Rectal smooth muscle tissue (tissue), 1 donor: ENCODE results near the gene ADAT3.

ENCODE experiments used
- H3K27ac ChIP-seq: one replicate; pipeline ENCODE4 v1.7.0; 2013; ENCODE audit warnings: low read depth, low read length, inconsistent platforms
- H3K27me3 ChIP-seq: one replicate; pipeline ENCODE4 v1.7.0; 2013; ENCODE audit warnings: low read length; ENCODE audit not compliant: control insufficient read depth, insufficient read depth
- H3K36me3 ChIP-seq: one replicate; pipeline ENCODE4 v1.7.0; 2013; ENCODE audit warnings: low read length; ENCODE audit not compliant: control insufficient read depth, insufficient read depth
- H3K4me1 ChIP-seq: one replicate; pipeline ENCODE4 v1.7.0; 2013; ENCODE audit warnings: low read length; ENCODE audit not compliant: control insufficient read depth, insufficient read depth
- H3K4me3 ChIP-seq: one replicate; pipeline ENCODE4 v1.7.0; 2013; ENCODE audit warnings: low read length
- H3K9ac ChIP-seq: one replicate; pipeline ENCODE4 v1.7.0; 2013; ENCODE audit warnings: low read length

Gene ADAT3

GRCh38 chr19:1929021-1929742 is 24.0 kb downstream of the ADAT3 start:
- peaks cover 3% of the 10 kb centered on the region for H3K4me1 ChIP-seq
- no peak overlapping the region for H3K9ac ChIP-seq
- H3K36me3 ChIP-seq = no peaks in the 10 kb centered on the region
- H3K27me3 ChIP-seq = no peaks in the 10 kb centered on the region
- H3K27ac ChIP-seq = no peak overlapping the region
- peak overlapping the region; percentile 47 for H3K4me3 ChIP-seq

- no peak overlapping the region for H3K4me3 ChIP-seq
- H3K27ac ChIP-seq = no peak overlapping the region
- no peaks in the 10 kb centered on the region for H3K36me3 ChIP-seq
- H3K9ac ChIP-seq = no peak overlapping the region
- H3K27me3 ChIP-seq = no peaks in the 10 kb centered on the region
- H3K4me1 ChIP-seq = peaks cover 3% of the 10 kb centered on the region
Measured at GRCh38 chr19:1931445-1931844, 26.2 kb downstream of the ADAT3 start.

- no peak overlapping the region for H3K27ac ChIP-seq
- no peak overlapping the region for H3K9ac ChIP-seq
Measured at GRCh38 chr19:1932395-1932794, 27.2 kb downstream of the ADAT3 start.

GRCh38 chr19:1933244-1933643 is 28.0 kb downstream of the ADAT3 start:
- Histone ChIP-seq H3K4me1 (peaks cover 3% of the 10 kb centered on the region), H3K4me3 (no peak overlapping the region), H3K9ac (no peak overlapping the region), H3K27me3 (no peaks in the 10 kb centered on the region), H3K27ac (no peak overlapping the region), H3K36me3 (no peaks in the 10 kb centered on the region)

More at GRCh38 chr19:1932395-1932794, 27.2 kb downstream of the ADAT3 start:
- Histone ChIP-seq H3K27me3 (no peaks in the 10 kb centered on the region), H3K4me1 (peaks cover 3% of the 10 kb centered on the region), H3K36me3 (no peaks in the 10 kb centered on the region), H3K4me3 (no peak overlapping the region)

- H3K27ac ChIP-seq = no peak overlapping the region
- no peak overlapping the region for H3K9ac ChIP-seq
- H3K4me3 ChIP-seq = no peak overlapping the region
Measured at GRCh38 chr19:1933942-1934341, 28.7 kb downstream of the ADAT3 start.

GRCh38 chr19:1935484-1936208 is 30.4 kb downstream of the ADAT3 start:
- Histone ChIP-seq H3K4me3 (no peak overlapping the region), H3K27me3 (no peaks in the 10 kb centered on the region), H3K36me3 (no peaks in the 10 kb centered on the region), H3K9ac (no peak overlapping the region), H3K27ac (no peak overlapping the region), H3K4me1 (peaks cover 4% of the 10 kb centered on the region)

More at GRCh38 chr19:1933942-1934341, 28.7 kb downstream of the ADAT3 start:
- H3K36me3 ChIP-seq = no peaks in the 10 kb centered on the region
- H3K4me1 ChIP-seq = peaks cover 3% of the 10 kb centered on the region
- no peaks in the 10 kb centered on the region for H3K27me3 ChIP-seq

GRCh38 chr19:1936430-1936829 is 31.2 kb downstream of the ADAT3 start:
- no peaks in the 10 kb centered on the region for H3K36me3 ChIP-seq
- peaks cover 4% of the 10 kb centered on the region for H3K4me1 ChIP-seq
- H3K27me3 ChIP-seq = no peaks in the 10 kb centered on the region
- H3K27ac ChIP-seq = no peak overlapping the region
- H3K4me3 ChIP-seq = no peak overlapping the region
- no peak overlapping the region for H3K9ac ChIP-seq

- H3K36me3 ChIP-seq = no peaks in the 10 kb centered on the region
- H3K4me1 ChIP-seq = peaks cover 4% of the 10 kb centered on the region
- H3K9ac ChIP-seq = no peak overlapping the region
- no peak overlapping the region for H3K4me3 ChIP-seq
- no peaks in the 10 kb centered on the region for H3K27me3 ChIP-seq
- H3K27ac ChIP-seq = no peak overlapping the region
Measured at GRCh38 chr19:1936916-1937610, 31.9 kb downstream of the ADAT3 start.

GRCh38 chr19:1938071-1938470 is 32.9 kb downstream of the ADAT3 start:
- Histone ChIP-seq H3K4me3 (no peak overlapping the region), H3K9ac (no peak overlapping the region), H3K4me1 (peaks cover 8% of the 10 kb centered on the region), H3K27ac (no peak overlapping the region), H3K27me3 (no peaks in the 10 kb centered on the region), H3K36me3 (no peaks in the 10 kb centered on the region)

- Histone ChIP-seq H3K27ac (peak within 1 kb of the TSS; percentile 99), H3K27me3 (no peaks in the 10 kb centered on the region), H3K9ac (peak within 1 kb of the TSS; percentile 83), H3K4me3 (peak within 1 kb of the TSS; percentile 90), H3K36me3 (no peaks in the 10 kb centered on the region), H3K4me1 (peaks cover 9% of the 10 kb centered on the region)
Measured at GRCh38 chr19:1941146-1942077, 36.2 kb downstream of the ADAT3 start, which contains the start of gene CSNK1G2. TSS of gene CSNK1G2 (plus strand) at chr19:1941172. CDS start at chr19:1969773, 28,601 bp downstream.

GRCh38 chr19:1942078-1942933 is 37.1 kb downstream of the ADAT3 start:
- H3K4me1 ChIP-seq = peaks cover 9% of the 10 kb centered on the region
- H3K4me3 ChIP-seq = peak overlapping the region; percentile 76
- H3K27ac ChIP-seq = peak overlapping the region; percentile 87
- peak overlapping the region; percentile 57 for H3K9ac ChIP-seq
- no peaks in the 10 kb centered on the region for H3K27me3 ChIP-seq
- no peaks in the 10 kb centered on the region for H3K36me3 ChIP-seq
